Suprapubic skin (tissue), 4 donors: Measurements from ENCODE around the gene HTR7. TPM values are rescaled to one million over a fixed set of nuclear protein-coding genes. Genes with fewer than 3 reads are reported as not detected.

ENCODE experiments used
- DNase-seq, 2 donors: peaks; one replicate each; pipeline ENCODE4 v3.0.0-alpha.2; 2019; ENCODE audit warnings: low spot score in 2 of 2
- H3K27ac ChIP-seq: fragments of 200-600 bp; sonication (generic); one replicate; pipeline ENCODE4 v1.5.1; 2019
- H3K27me3 ChIP-seq: fragments of 200-600 bp; sonication (generic); one replicate; pipeline ENCODE4 v1.5.1; 2019
- H3K36me3 ChIP-seq: fragments of 200-600 bp; sonication (generic); one replicate; pipeline ENCODE4 v1.5.1; 2019
- H3K4me1 ChIP-seq: fragments of 200-600 bp; sonication (generic); one replicate; pipeline ENCODE4 v1.5.1; 2019
- H3K4me3 ChIP-seq: fragments of 200-600 bp; sonication (generic); one replicate; pipeline ENCODE4 v1.5.1; 2019; ENCODE audit warnings: mild to moderate bottlenecking
- H3K9me3 ChIP-seq: fragments of 200-600 bp; sonication (generic); one replicate; pipeline ENCODE4 v1.5.1; 2019
- CTCF ChIP-seq, 2 donors: fragments of 200-600 bp in 1 of 2; fragments of 450-650 bp in 1 of 2; sonication (generic) in 1 of 2; IDR thresholded peaks; one replicate each; pipeline ENCODE4 v1.5.1; 2016 to 2019; ENCODE audit warnings: antibody characterized with exemption in 2 of 2, mild to moderate bottlenecking in 1 of 2, moderate library complexity in 1 of 2
- EP300 ChIP-seq: sonication (generic); formaldehyde crosslinking; IDR thresholded peaks from one replicate; pipeline ENCODE4 v1.6.1; 2017; ENCODE audit warnings: antibody characterized with exemption
- POLR2A ChIP-seq, 2 donors: fragments of 450-650 bp; IDR thresholded peaks; one replicate each; pipeline ENCODE4 v1.6.1; 2017; ENCODE audit warnings: antibody characterized with exemption in 2 of 2, mild to moderate bottlenecking in 2 of 2, moderate library complexity in 2 of 2
- POLR2AphosphoS5 ChIP-seq, 3 donors: sonication (generic); formaldehyde crosslinking; IDR thresholded peaks; one replicate each; pipeline ENCODE4 v1.6.1; 2017; ENCODE audit warnings: antibody characterized with exemption in 3 of 3
- WGBS: methylation state at CpG from one replicate; pipeline ENCODE4 v1.1.5; 2018; 5-methylcytosine and 5-hydroxymethylcytosine counted together
- total RNA-seq, 4 donors: library from RNA; depleted of rRNA; stranded (reverse); fragments of >200 nt; gene quantifications; one replicate each; pipeline ENCODE4 v1.1.0, GENCODE V29; 2016

The HTR7 gene
- total RNA-seq, 4 donors from 2014 or later: 0.23 to 0.59 (median 0.38) TPM

- H3K36me3 ChIP-seq: peaks cover 5% of the 10 kb centered on the region
- WGBS: 3% methylated on average over 14 of the region's 14 CpGs
- TF ChIP-seq CTCF (IDR thresholded peaks at IDR 0.05): peak in 1 of 2 donors; percentile 18
- no peak for TF ChIP-seq POLR2A (IDR thresholded peaks at IDR 0.05)
- no peak for DNase-seq
- no peaks in the 10 kb centered on the region for H3K9me3 ChIP-seq
- H3K27me3 ChIP-seq: peaks cover 7% of the 10 kb centered on the region
- H3K4me3 ChIP-seq: peak overlapping the region; percentile 77
- no peak overlapping the region for H3K27ac ChIP-seq
- peaks cover 30% of the 10 kb centered on the region for H3K4me1 ChIP-seq
These were observed 13.5 kb upstream of the HTR7 start for GRCh38 chr10:90871279-90871765.

GRCh38 chr10:90866050-90866598, 8.3 kb upstream of the HTR7 start:
- no peak overlapping the region for H3K4me3 ChIP-seq
- no peaks in the 10 kb centered on the region for H3K9me3 ChIP-seq
- no peak for TF ChIP-seq EP300
- no peak for TF ChIP-seq POLR2A (IDR thresholded peaks at IDR 0.05)
- no peak for TF ChIP-seq CTCF (IDR thresholded peaks at IDR 0.05)
- no peak for TF ChIP-seq POLR2AphosphoS5 (IDR thresholded peaks at IDR 0.05)
- no peak overlapping the region for H3K27ac ChIP-seq
- WGBS: 93% methylated on average over 4 of the region's 4 CpGs
- H3K27me3 ChIP-seq: peaks cover 17% of the 10 kb centered on the region
- peaks cover 3% of the 10 kb centered on the region for H3K4me1 ChIP-seq
- no peaks in the 10 kb centered on the region for H3K36me3 ChIP-seq
- no peak for DNase-seq

GRCh38 chr10:90865401-90865800, 7.6 kb upstream of the HTR7 start:
- peaks cover 17% of the 10 kb centered on the region for H3K27me3 ChIP-seq
- no peaks in the 10 kb centered on the region for H3K36me3 ChIP-seq
- no peaks in the 10 kb centered on the region for H3K9me3 ChIP-seq
- no peak for DNase-seq
- H3K4me3 ChIP-seq: no peak overlapping the region
- TF ChIP-seq POLR2AphosphoS5 (IDR thresholded peaks at IDR 0.05) (no peak), EP300 (no peak), CTCF (IDR thresholded peaks at IDR 0.05) (no peak), POLR2A (IDR thresholded peaks at IDR 0.05) (no peak)
- 38% methylated on average over 3 of the region's 3 CpGs for WGBS
- no peaks in the 10 kb centered on the region for H3K4me1 ChIP-seq
- H3K27ac ChIP-seq: no peak overlapping the region

- no peaks in the 10 kb centered on the region for H3K36me3 ChIP-seq
- no peak for TF ChIP-seq POLR2AphosphoS5 (IDR thresholded peaks at IDR 0.05)
- peak; percentile 33 to 60 for TF ChIP-seq CTCF (IDR thresholded peaks at IDR 0.05)
- H3K4me1 ChIP-seq: peaks cover 7% of the 10 kb centered on the region
- peaks cover 10% of the 10 kb centered on the region for H3K27me3 ChIP-seq
- no peak overlapping the region for H3K27ac ChIP-seq
- 39% methylated on average over 2 of the region's 2 CpGs for WGBS
- no peaks in the 10 kb centered on the region for H3K9me3 ChIP-seq
- H3K4me3 ChIP-seq: no peak overlapping the region
- no peak for DNase-seq
These were observed 5.2 kb upstream of the HTR7 start for GRCh38 chr10:90862908-90863514.

GRCh38 chr10:90860790-90861189, 3.0 kb upstream of the HTR7 start:
- H3K9me3 ChIP-seq: no peaks in the 10 kb centered on the region
- no peak for DNase-seq
- peaks cover 26% of the 10 kb centered on the region for H3K27me3 ChIP-seq
- WGBS: 95% methylated on average over 1 of the region's 1 CpG
- peaks cover 16% of the 10 kb centered on the region for H3K4me1 ChIP-seq
- no peak for TF ChIP-seq EP300
- no peak for TF ChIP-seq POLR2AphosphoS5 (IDR thresholded peaks at IDR 0.05)
- H3K27ac ChIP-seq: no peak overlapping the region
- H3K36me3 ChIP-seq: no peaks in the 10 kb centered on the region
- H3K4me3 ChIP-seq: no peak overlapping the region
